MCF 10A (cell line): Measurements from ENCODE around the gene HAUS1. TPM values are rescaled to one million over a fixed set of nuclear protein-coding genes. Genes with fewer than 3 reads are reported as not detected.

Experiments used
- BruUV-seq: library from RNA; stranded (reverse); fragments of 400-500 nt; replicated peaks from 2 replicates; lab custom pipeline; 2021; lab: Mats Ljungman, UMichigan
- CTCF ChIA-PET: fragments of 300-600 bp; sonication (Branson Sonifier 250); formaldehyde crosslinking; extraction: SDS; loops from one replicate; lab custom pipeline; 2021; ENCODE audit warnings: antibody characterized with exemption, inconsistent platforms; lab: Yijun Ruan, JAX
- POLR2A ChIA-PET: fragments of 300-600, 350-650 bp; sonication (Branson Sonifier 250); formaldehyde crosslinking; extraction: SDS; loops from one replicate; lab custom pipeline; 2020; ENCODE audit warnings: antibody characterized with exemption, inconsistent platforms; lab: Yijun Ruan, JAX
- DNase-seq: peaks from one replicate; pipeline ENCODE4 v3.0.0-alpha.2; 2018; ENCODE audit not compliant: unreplicated experiment
- H3K27ac Mint-ChIP-seq: one replicate; pipeline ENCODE4 v1.8.0; 2022; ENCODE audit warnings: mild to moderate bottlenecking, low read depth, mixed read lengths; ENCODE audit not compliant: unreplicated experiment
- H3K27me3 Mint-ChIP-seq: one replicate; pipeline ENCODE4 v1.8.0; 2022; ENCODE audit warnings: mixed read lengths; ENCODE audit not compliant: insufficient read depth, unreplicated experiment
- H3K36me3 Mint-ChIP-seq: one replicate; pipeline ENCODE4 v1.8.0; 2022; ENCODE audit warnings: mild to moderate bottlenecking, moderate library complexity, mixed read lengths; ENCODE audit not compliant: insufficient read depth, unreplicated experiment
- H3K4me1 Mint-ChIP-seq: one replicate; pipeline ENCODE4 v1.8.0; 2022; ENCODE audit warnings: mixed read lengths; ENCODE audit not compliant: insufficient read depth, unreplicated experiment
- H3K4me3 Mint-ChIP-seq: one replicate; pipeline ENCODE4 v1.8.0; 2022; ENCODE audit warnings: mild to moderate bottlenecking, moderate library complexity, mixed read lengths; ENCODE audit not compliant: unreplicated experiment
- H3K9me3 Mint-ChIP-seq: one replicate; pipeline ENCODE4 v1.8.0; 2022; ENCODE audit warnings: mixed read lengths; ENCODE audit not compliant: unreplicated experiment
- intact Hi-C: fragments of 100-400 bp; cut with micrococcal nuclease; formaldehyde crosslinking; loops from 2 replicates; pipeline ENCODE4 v1.14.1; 2022
- total RNA-seq: library from RNA; stranded (reverse); gene quantifications from 2 replicates; pipeline ENCODE4 v1.2.3, GENCODE V29; 2022
- TF ChIP-seq, protein P1 (sequence below): fragments of 200-600 bp; IDR thresholded peaks from one replicate; pipeline ENCODE4 v1.8.0; 2022; ENCODE audit warnings: antibody characterized with exemption, mild to moderate bottlenecking; ENCODE audit not compliant: unreplicated experiment

The HAUS1 gene
- total RNA-seq, 1 experiment from 2014 or later: 21.6 TPM

GRCh38 chr18:46166261-46166970, 62.2 kb downstream of the HAUS1 start:
- CTCF ChIA-PET: interaction anchor here (0.6 to 2.6 kb wide), 10 partner anchors 10 to 1589 kb away, joined by 3 to 8 read pairs (median 3); no protein-coding TSS in a partner anchor
- no peak overlapping the region for H3K4me3 Mint-ChIP-seq
- no TSS peak for BruUV-seq
- H3K4me1 Mint-ChIP-seq: peaks cover 6% of the 10 kb centered on the region
- no peaks in the 10 kb centered on the region for H3K27me3 Mint-ChIP-seq
- TF ChIP-seq, protein P1, sequence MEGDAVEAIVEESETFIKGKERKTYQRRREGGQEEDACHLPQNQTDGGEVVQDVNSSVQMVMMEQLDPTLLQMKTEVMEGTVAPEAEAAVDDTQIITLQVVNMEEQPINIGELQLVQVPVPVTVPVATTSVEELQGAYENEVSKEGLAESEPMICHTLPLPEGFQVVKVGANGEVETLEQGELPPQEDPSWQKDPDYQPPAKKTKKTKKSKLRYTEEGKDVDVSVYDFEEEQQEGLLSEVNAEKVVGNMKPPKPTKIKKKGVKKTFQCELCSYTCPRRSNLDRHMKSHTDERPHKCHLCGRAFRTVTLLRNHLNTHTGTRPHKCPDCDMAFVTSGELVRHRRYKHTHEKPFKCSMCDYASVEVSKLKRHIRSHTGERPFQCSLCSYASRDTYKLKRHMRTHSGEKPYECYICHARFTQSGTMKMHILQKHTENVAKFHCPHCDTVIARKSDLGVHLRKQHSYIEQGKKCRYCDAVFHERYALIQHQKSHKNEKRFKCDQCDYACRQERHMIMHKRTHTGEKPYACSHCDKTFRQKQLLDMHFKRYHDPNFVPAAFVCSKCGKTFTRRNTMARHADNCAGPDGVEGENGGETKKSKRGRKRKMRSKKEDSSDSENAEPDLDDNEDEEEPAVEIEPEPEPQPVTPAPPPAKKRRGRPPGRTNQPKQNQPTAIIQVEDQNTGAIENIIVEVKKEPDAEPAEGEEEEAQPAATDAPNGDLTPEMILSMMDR: no peak
- no peaks in the 10 kb centered on the region for H3K9me3 Mint-ChIP-seq
- H3K27ac Mint-ChIP-seq: no peak overlapping the region
- POLR2A ChIA-PET: interaction anchor here (1.5 kb wide), 1 partner anchor 14 kb away, joined by 4 read pairs; no protein-coding TSS in a partner anchor
- intact Hi-C loops: no loop called here
- H3K36me3 Mint-ChIP-seq: no peaks in the 10 kb centered on the region
- DNase-seq: no peak

DNA sequence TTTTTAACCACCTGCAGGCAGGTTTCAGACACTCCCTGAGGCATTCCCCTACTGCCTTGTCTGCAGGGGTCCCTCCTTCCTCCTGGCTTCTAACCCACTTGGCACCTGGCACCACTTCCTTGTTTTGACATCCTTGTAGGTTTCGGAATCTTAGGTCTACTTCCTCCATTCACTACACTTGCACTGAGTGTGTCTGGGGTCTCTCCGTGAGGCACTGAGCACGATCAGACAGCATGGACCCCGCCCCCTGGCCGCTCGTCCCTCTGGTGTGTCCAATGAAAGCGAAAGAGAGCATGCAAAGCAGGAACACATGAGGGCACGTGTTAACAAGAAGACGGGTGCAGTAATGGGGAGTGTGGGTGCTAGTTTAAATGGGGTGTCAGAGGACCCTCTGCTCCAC, 63.8 kb downstream of the HAUS1 start:
- H3K4me1 Mint-ChIP-seq: peaks cover 6% of the 10 kb centered on the region
- CTCF ChIA-PET: no interaction called here
- no peaks in the 10 kb centered on the region for H3K27me3 Mint-ChIP-seq
- no peaks in the 10 kb centered on the region for H3K9me3 Mint-ChIP-seq
- POLR2A ChIA-PET: no interaction called here
- no TSS peak for BruUV-seq
- TF ChIP-seq, protein P1: no peak
- no peak overlapping the region for H3K4me3 Mint-ChIP-seq
- no peaks in the 10 kb centered on the region for H3K36me3 Mint-ChIP-seq
- no peak overlapping the region for H3K27ac Mint-ChIP-seq
- intact Hi-C loops: no loop called here
- DNase-seq: no peak

- Mint-ChIP-seq H3K4me1 (peaks cover 6% of the 10 kb centered on the region), H3K36me3 (no peaks in the 10 kb centered on the region), H3K9me3 (no peaks in the 10 kb centered on the region), H3K27ac (no peak overlapping the region), H3K4me3 (no peak overlapping the region), H3K27me3 (no peaks in the 10 kb centered on the region)
- peak; percentile 59 for DNase-seq
- TF ChIP-seq, protein P1: no peak
- intact Hi-C loops: no loop called here
- CTCF ChIA-PET: interaction anchor here (0.7 to 1.6 kb wide), 5 partner anchors 9 to 637 kb away, joined by 3 to 6 read pairs (median 3); no protein-coding TSS in a partner anchor
- POLR2A ChIA-PET: no interaction called here
- BruUV-seq: no TSS peak
Measured at GRCh38 chr18:46169464-46169941, 65.3 kb downstream of the HAUS1 start.

DNA sequence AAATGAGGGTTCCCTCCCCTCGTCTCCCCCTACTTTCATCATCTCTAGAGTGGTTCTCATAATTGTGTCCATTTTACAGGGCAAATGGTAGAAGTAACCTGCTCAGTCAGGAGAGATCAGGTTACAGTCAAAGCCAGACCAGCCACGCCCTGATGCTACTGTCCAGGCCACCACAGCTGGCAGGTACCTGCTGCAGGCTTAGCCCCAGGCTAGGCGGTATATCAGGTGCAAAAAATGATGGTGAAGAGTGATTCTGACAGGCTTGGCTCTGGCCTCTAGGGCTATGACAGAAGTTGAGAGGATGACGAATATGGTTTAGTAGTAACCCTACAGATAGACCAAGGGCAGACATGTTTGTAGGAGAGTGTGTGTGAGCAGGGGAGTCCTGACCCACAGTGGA, 67.1 kb downstream of the HAUS1 start:
- TF ChIP-seq, protein P1: no peak
- ChIA-PET CTCF (interaction anchor here (0.6 to 5.6 kb wide), 10 partner anchors 8 to 942 kb away, joined by 3 to 94 read pairs (median 26); partner anchors contain the start of gene LOXHD1), POLR2A (no interaction called here)
- H3K4me3 Mint-ChIP-seq: no peak overlapping the region
- no TSS peak for BruUV-seq
- H3K9me3 Mint-ChIP-seq: no peaks in the 10 kb centered on the region
- intact Hi-C loops: loop anchor here (5.0 kb wide), 1 partner anchor 111 kb away; no protein-coding TSS in a partner anchor
- no peak for DNase-seq
- H3K4me1 Mint-ChIP-seq: peaks cover 6% of the 10 kb centered on the region
- no peaks in the 10 kb centered on the region for H3K27me3 Mint-ChIP-seq
- peaks cover under 1% of the 10 kb centered on the region for H3K36me3 Mint-ChIP-seq
- no peak overlapping the region for H3K27ac Mint-ChIP-seq
